OCI-LY1 (cell line): Measurements from ENCODE around the gene HOXA4.

Source experiments
- H2AFZ ChIP-seq: fragments of 200-600 bp; sonication (generic), shearing (Covaris generic); 2 replicates; pipeline ENCODE4 v1.6.0; 2014; ENCODE audit warnings: antibody characterized with exemption, mild to moderate bottlenecking, low read length
- H3F3A ChIP-seq: fragments of 200-600 bp; sonication (generic), shearing (Covaris generic); 2 replicates; pipeline ENCODE4 v1.6.0; 2014; ENCODE audit warnings: mild to moderate bottlenecking, antibody characterized with exemption, low read length, moderate library complexity; ENCODE audit not compliant: insufficient read depth
- H3K27ac ChIP-seq: fragments of 200-600 bp; sonication (generic); 2 replicates; pipeline ENCODE4 v1.5.1; 2014; ENCODE audit warnings: low read length, mixed run types, mild to moderate bottlenecking, low read depth; ENCODE audit not compliant: poor library complexity, severe bottlenecking
- H3K27me3 ChIP-seq: fragments of 200-600 bp; sonication (generic); 2 replicates; pipeline ENCODE4 v1.6.0; 2014; ENCODE audit warnings: antibody characterized with exemption, mild to moderate bottlenecking, low read length, moderate library complexity; ENCODE audit not compliant: insufficient read depth
- H3K36me3 ChIP-seq: fragments of 200-600 bp; sonication (generic); 2 replicates; pipeline ENCODE4 v1.6.1; 2014; ENCODE audit warnings: mild to moderate bottlenecking, antibody characterized with exemption, low read length, moderate library complexity, mixed read lengths; ENCODE audit not compliant: insufficient read depth
- H3K4me1 ChIP-seq: fragments of 200-600 bp; sonication (generic); 2 replicates; pipeline ENCODE4 v1.5.1; 2014; ENCODE audit warnings: mild to moderate bottlenecking, low read length, moderate library complexity; ENCODE audit not compliant: insufficient read depth, severe bottlenecking
- H3K4me2 ChIP-seq: fragments of 200-600 bp; sonication (generic), shearing (Covaris generic); 2 replicates; pipeline ENCODE4 v1.6.1; 2014; ENCODE audit warnings: low read length
- H3K4me3 ChIP-seq: fragments of 200-600 bp; sonication (generic); 2 replicates; pipeline ENCODE4 v1.5.1; 2014; ENCODE audit warnings: low read length, low read depth, mild to moderate bottlenecking, mixed read lengths; ENCODE audit not compliant: poor library complexity, severe bottlenecking
- H3K79me2 ChIP-seq: fragments of 200-600 bp; shearing (Covaris generic); 2 replicates; pipeline ENCODE4 v1.6.1; 2016; ENCODE audit warnings: mixed run types, low read length, mixed read lengths; ENCODE audit not compliant: insufficient read depth
- H3K9ac ChIP-seq: fragments of 200-600 bp; sonication (generic), shearing (Covaris generic); 2 replicates; pipeline ENCODE4 v1.6.1; 2014; ENCODE audit warnings: mild to moderate bottlenecking, low read length, mixed read lengths
- H3K9me2 ChIP-seq: fragments of 200-600 bp; sonication (generic), shearing (Covaris generic); 2 replicates; pipeline ENCODE4 v1.6.1; 2014; ENCODE audit warnings: low read depth, mild to moderate bottlenecking, low read length, mixed read lengths
- H3K9me3 ChIP-seq: fragments of 200-600 bp; shearing (Covaris generic); 2 replicates; pipeline ENCODE4 v1.6.1; 2014; ENCODE audit warnings: low read length, mixed read lengths
- H4K20me1 ChIP-seq: fragments of 200-600 bp; sonication (generic), shearing (Covaris generic); 2 replicates; pipeline ENCODE4 v1.6.0; 2016; ENCODE audit warnings: mild to moderate bottlenecking, low read length; ENCODE audit not compliant: insufficient read depth
- CTCF ChIP-seq: fragments of 200-600 bp; sonication (generic), shearing (Covaris generic); IDR thresholded peaks from 2 replicates; pipeline ENCODE4 v1.5.1; 2017; ENCODE audit warnings: mild to moderate bottlenecking, antibody characterized with exemption, low read length, moderate library complexity, mixed read lengths
- EZH2 ChIP-seq: fragments of 200-600 bp; sonication (generic), shearing (Covaris generic); IDR thresholded peaks from 2 replicates; pipeline ENCODE4 v1.8.0; 2017; ENCODE audit warnings: borderline replicate concordance, mixed run types, mild to moderate bottlenecking, antibody characterized with exemption, low read length, moderate library complexity, mixed read lengths

HOXA4 gene

GRCh38 chr7:27159266-27160144 lies 28.9 kb upstream of the HOXA4 start:
- Histone ChIP-seq H3K4me3 (peak overlapping the region; percentile 70), H3K9ac (peak overlapping the region; percentile 75; the same call in 1 of the 2 replicates), H3K4me2 (peak overlapping the region; percentile 88), H3K79me2 (no peaks in the 10 kb centered on the region), H3K9me3 (no peaks in the 10 kb centered on the region), H4K20me1 (no peaks in the 10 kb centered on the region), H3K27me3 (no peaks in the 10 kb centered on the region; the same call in 1 of the 2 replicates), H3K36me3 (no peaks in the 10 kb centered on the region), H2AFZ (peak overlapping the region; percentile 68), H3K9me2 (no peaks in the 10 kb centered on the region), H3K4me1 (peaks cover 13% of the 10 kb centered on the region), H3K27ac (no peak overlapping the region), H3F3A (0 out of 2 replicates have a peak, but pooled peaks cover 8% of the 10 kb centered on the region)
- TF ChIP-seq CTCF (no peak), EZH2 (no peak)

GRCh38 chr7:27158436-27159265 lies 28.1 kb upstream of the HOXA4 start:
- TF ChIP-seq CTCF (no peak), EZH2 (no peak)
- Histone ChIP-seq H3K4me1 (peaks cover 13% of the 10 kb centered on the region), H3F3A (0 out of 2 replicates have a peak, but pooled peaks cover 8% of the 10 kb centered on the region), H3K4me3 (no peak overlapping the region), H3K9me3 (no peaks in the 10 kb centered on the region), H3K79me2 (no peaks in the 10 kb centered on the region), H3K36me3 (no peaks in the 10 kb centered on the region), H2AFZ (no peak overlapping the region), H3K9ac (no peak overlapping the region), H3K27ac (no peak overlapping the region), H3K9me2 (no peaks in the 10 kb centered on the region), H4K20me1 (no peaks in the 10 kb centered on the region), H3K4me2 (no peak overlapping the region), H3K27me3 (no peaks in the 10 kb centered on the region; the same call in 1 of the 2 replicates)

- Histone ChIP-seq H3F3A (0 out of 2 replicates have a peak, but pooled peaks cover 5% of the 10 kb centered on the region), H3K9me2 (no peaks in the 10 kb centered on the region), H3K4me3 (no peak overlapping the region), H3K9ac (no peak overlapping the region), H3K27ac (no peak overlapping the region), H3K9me3 (no peaks in the 10 kb centered on the region), H3K4me1 (peaks cover 13% of the 10 kb centered on the region), H3K4me2 (no peak overlapping the region), H3K79me2 (no peaks in the 10 kb centered on the region), H3K27me3 (no peaks in the 10 kb centered on the region; the same call in 1 of the 2 replicates), H4K20me1 (no peaks in the 10 kb centered on the region), H3K36me3 (no peaks in the 10 kb centered on the region), H2AFZ (no peak overlapping the region)
- no peak for TF ChIP-seq CTCF
- no peak for TF ChIP-seq EZH2
Observed at GRCh38 chr7:27157702-27158431, 27.3 kb upstream of the HOXA4 start.
